Caco-2 (cell line): ENCODE results near the gene TNFRSF18. TPM values are rescaled to one million over a fixed set of nuclear protein-coding genes. Genes with fewer than 3 reads are reported as not detected.

Source experiments
- BruUV-seq: library from RNA; stranded (reverse); fragments of 400-500 nt; replicated peaks from 2 replicates; lab custom pipeline; 2021; lab: Mats Ljungman, UMichigan
- CTCF ChIA-PET: fragments of 300-600 bp; sonication (Branson Sonifier 250); formaldehyde crosslinking; loops from one replicate; lab custom pipeline; 2022; ENCODE audit warnings: antibody characterized with exemption; lab: Charles Lee
- POLR2A ChIA-PET: fragments of 300-600 bp; sonication (Branson Sonifier 250); formaldehyde crosslinking; loops from one replicate; lab custom pipeline; 2022; ENCODE audit warnings: antibody characterized with exemption; lab: Charles Lee
- DNase-seq, 2 experiments: peaks; one replicate each; pipeline versions ENCODE4 v3.0.0 to v3.0.0-alpha.2; 2020 to 2022
- H3K27me3 ChIP-seq: replicated peaks from 2 replicates; pipeline ENCODE4 v1.6.0; 2011; ENCODE audit warnings: low read length; ENCODE audit not compliant: control insufficient read depth, insufficient read depth
- H3K36me3 ChIP-seq: 2 replicates; pipeline ENCODE4 v1.5.1; 2011; ENCODE audit warnings: low read length; ENCODE audit not compliant: control insufficient read depth, insufficient read depth
- H3K4me1 ChIP-seq: fragments of 250-450 bp; sonication (Bioruptor Pico); 2 replicates; pipeline ENCODE4 v1.5.1; 2020; ENCODE audit warnings: mild to moderate bottlenecking
- H3K4me3 ChIP-seq: 2 replicates; pipeline ENCODE4 v1.5.1; 2011; ENCODE audit warnings: low read depth, mild to moderate bottlenecking, control low read depth, low read length
- H3K9me3 ChIP-seq: fragments of 250-450 bp; sonication (Bioruptor Pico); 2 replicates; pipeline ENCODE4 v1.5.1; 2020; ENCODE audit warnings: mild to moderate bottlenecking, moderate library complexity
- H3K27ac Mint-ChIP-seq: one replicate; pipeline ENCODE4 v1.8.0; 2022; ENCODE audit warnings: mixed read lengths; ENCODE audit not compliant: unreplicated experiment
- H3K27me3 Mint-ChIP-seq: one replicate; pipeline ENCODE4 v1.8.0; 2022; ENCODE audit warnings: mixed read lengths; ENCODE audit not compliant: insufficient read depth, unreplicated experiment
- H3K36me3 Mint-ChIP-seq: one replicate; pipeline ENCODE4 v1.8.0; 2022; ENCODE audit warnings: mild to moderate bottlenecking, mixed read lengths; ENCODE audit not compliant: insufficient read depth, unreplicated experiment
- H3K4me1 Mint-ChIP-seq: one replicate; pipeline ENCODE4 v1.8.0; 2022; ENCODE audit warnings: low read depth, mixed read lengths; ENCODE audit not compliant: unreplicated experiment
- H3K4me3 Mint-ChIP-seq: one replicate; pipeline ENCODE4 v1.8.0; 2022; ENCODE audit warnings: mild to moderate bottlenecking, moderate library complexity, mixed read lengths; ENCODE audit not compliant: unreplicated experiment
- H3K9me3 Mint-ChIP-seq: one replicate; pipeline ENCODE4 v1.8.0; 2022; ENCODE audit warnings: mixed read lengths; ENCODE audit not compliant: unreplicated experiment
- intact Hi-C: fragments of 100-400 bp; cut with micrococcal nuclease; formaldehyde crosslinking; loops from one replicate; pipeline ENCODE4 v1.10.0; 2022; ENCODE audit not compliant: unreplicated experiment
- total RNA-seq: library from RNA; stranded (reverse); gene quantifications from 2 replicates; pipeline ENCODE4 v1.2.3, GENCODE V29; 2022
- TF ChIP-seq, protein P1 (sequence below), 2 experiments: fragments of 200-600 bp in 1 of 2; IDR thresholded peaks; 1 replicate in 1 of 2; 2 replicates in 1 of 2; pipeline versions ENCODE4 v1.5.1 to v1.8.0; 2011 to 2022; ENCODE audit warnings: antibody characterized with exemption in 1 of 2, control low read depth in 1 of 2, inconsistent platforms in 1 of 2, low read depth in 1 of 2, low read length in 1 of 2, mild to moderate bottlenecking in 1 of 2, moderate library complexity in 1 of 2; ENCODE audit not compliant: insufficient read depth in 1 of 2, severe bottlenecking in 1 of 2, unreplicated experiment in 1 of 2

The TNFRSF18 gene
- total RNA-seq, 1 experiment from 2014 or later: not detected

DNA sequence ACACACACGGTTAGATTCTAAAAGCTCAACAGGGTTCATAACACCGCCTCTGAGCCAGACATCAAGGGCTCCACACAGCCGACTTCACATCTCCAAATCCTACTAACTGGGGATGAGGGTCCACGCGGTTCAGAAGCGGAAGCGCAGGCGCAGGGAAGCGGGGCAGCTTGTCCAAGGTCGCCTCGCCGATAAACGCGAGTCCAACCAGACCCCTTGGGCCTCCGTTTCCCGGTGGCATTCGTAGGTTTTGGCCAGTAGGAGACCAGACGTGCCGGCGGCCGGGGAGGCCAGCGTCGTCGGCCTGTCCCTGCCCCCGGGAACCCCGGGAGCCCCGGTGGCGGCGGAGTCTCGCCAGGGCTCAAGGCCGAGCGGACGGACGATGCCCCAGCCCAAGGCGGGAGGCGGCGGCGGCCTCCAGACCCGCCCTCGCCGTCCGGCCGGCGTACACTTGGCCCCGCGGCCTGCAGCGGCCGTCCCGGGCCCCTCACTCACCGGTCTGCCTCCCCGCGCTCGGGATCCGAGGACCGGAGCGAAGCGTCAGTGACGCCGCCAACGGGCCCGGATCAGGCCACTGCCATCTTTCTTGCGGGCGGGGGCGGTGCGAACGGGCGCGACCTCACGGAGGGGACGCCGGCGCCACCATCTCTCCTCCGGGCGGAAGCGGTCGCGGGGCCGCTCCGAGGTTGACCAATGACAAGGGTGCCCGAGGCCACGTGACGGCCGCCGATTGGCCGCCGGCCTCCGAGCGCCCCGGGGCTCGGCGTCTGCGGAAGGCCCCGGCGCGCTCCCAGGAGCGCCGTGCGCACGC, 25.2 kb upstream of the TNFRSF18 start, which contains the start of gene SDF4:
SDF4 (minus strand) TSS at position 602 of the 808 bp plus-strand sequence. CDS start 3,229 bp downstream, outside the sequence.
- H3K36me3 Mint-ChIP-seq: peaks cover 37% of the 10 kb centered on the region
- no TSS peak for BruUV-seq
- ChIA-PET POLR2A (interaction anchor here (0.5 to 0.9 kb wide), 5 partner anchors 30 to 106 kb away, joined by 3 to 7 read pairs (median 6); partner anchors contain the start of gene UBE2J2), CTCF (interaction anchor here (0.6 to 1.2 kb wide), 5 partner anchors 67 to 274 kb away, joined by 3 to 8 read pairs (median 3); no protein-coding TSS in a partner anchor)
- DNase-seq: peak; percentile 93 to 94
- TF ChIP-seq, protein P1, sequence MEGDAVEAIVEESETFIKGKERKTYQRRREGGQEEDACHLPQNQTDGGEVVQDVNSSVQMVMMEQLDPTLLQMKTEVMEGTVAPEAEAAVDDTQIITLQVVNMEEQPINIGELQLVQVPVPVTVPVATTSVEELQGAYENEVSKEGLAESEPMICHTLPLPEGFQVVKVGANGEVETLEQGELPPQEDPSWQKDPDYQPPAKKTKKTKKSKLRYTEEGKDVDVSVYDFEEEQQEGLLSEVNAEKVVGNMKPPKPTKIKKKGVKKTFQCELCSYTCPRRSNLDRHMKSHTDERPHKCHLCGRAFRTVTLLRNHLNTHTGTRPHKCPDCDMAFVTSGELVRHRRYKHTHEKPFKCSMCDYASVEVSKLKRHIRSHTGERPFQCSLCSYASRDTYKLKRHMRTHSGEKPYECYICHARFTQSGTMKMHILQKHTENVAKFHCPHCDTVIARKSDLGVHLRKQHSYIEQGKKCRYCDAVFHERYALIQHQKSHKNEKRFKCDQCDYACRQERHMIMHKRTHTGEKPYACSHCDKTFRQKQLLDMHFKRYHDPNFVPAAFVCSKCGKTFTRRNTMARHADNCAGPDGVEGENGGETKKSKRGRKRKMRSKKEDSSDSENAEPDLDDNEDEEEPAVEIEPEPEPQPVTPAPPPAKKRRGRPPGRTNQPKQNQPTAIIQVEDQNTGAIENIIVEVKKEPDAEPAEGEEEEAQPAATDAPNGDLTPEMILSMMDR (IDR thresholded peaks at IDR 0.05; ENCODE audit: insufficient read depth in 1 of 2, low read depth in 1 of 2, low read length in 1 of 2, severe bottlenecking in 1 of 2, unreplicated experiment in 1 of 2): no peak
- intact Hi-C loops: loop anchor here (2.0 kb wide), 2 partner anchors 69 to 109 kb away; no protein-coding TSS in a partner anchor
- peaks cover 6% of the 10 kb centered on the region for H3K4me1 Mint-ChIP-seq
- H3K4me3 Mint-ChIP-seq: peak within 1 kb of the TSS; percentile 85
- no peaks in the 10 kb centered on the region for H3K27me3 ChIP-seq
- peak within 1 kb of the TSS; percentile 70 for H3K4me3 ChIP-seq
- H3K9me3 ChIP-seq: no peaks in the 10 kb centered on the region
- H3K27me3 Mint-ChIP-seq: no peaks in the 10 kb centered on the region
- no peaks in the 10 kb centered on the region for H3K9me3 Mint-ChIP-seq
- H3K36me3 ChIP-seq: peaks cover 2% of the 10 kb centered on the region; the same call in 1 of the 2 replicates
- peaks cover 9% of the 10 kb centered on the region for H3K4me1 ChIP-seq
- H3K27ac Mint-ChIP-seq: peak within 1 kb of the TSS; percentile 83

DNA sequence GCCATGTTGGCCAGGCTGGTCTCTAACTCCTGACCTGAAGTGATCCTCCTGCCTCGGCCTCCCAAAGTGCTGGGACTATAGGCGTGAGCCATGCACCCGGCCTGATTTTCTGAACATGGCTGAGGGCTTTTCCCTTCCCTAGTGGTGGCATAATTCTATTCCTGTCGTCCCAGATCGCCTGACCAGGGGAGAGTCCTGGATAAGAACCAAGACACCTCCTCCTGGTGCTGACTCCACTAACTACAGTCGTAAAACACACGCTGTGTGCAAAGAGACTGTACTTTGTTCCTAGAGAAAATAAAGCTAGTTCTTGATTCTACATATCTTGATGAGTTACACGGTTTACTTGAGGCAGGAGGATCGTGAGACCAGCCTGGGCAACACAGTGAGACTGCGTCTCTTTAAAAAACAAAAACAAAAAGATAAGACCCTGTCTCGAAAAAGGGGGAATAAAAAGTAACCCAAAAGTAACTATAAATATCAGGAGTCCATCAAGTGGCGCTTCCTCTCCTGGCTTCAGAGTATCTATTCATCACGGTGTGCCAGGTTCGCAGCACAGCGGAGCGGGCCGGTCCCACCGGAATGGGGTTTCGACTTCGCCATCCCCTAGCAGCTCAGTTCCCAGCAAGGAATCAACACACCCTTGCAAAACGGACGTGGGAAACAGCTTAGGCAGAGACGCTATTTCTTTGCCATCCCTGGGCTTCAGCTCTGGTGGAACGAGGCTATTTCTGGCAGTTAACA, 24.4 kb upstream of the TNFRSF18 start:
- Histone ChIP-seq H3K4me1 (peaks cover 8% of the 10 kb centered on the region), H3K36me3 (peaks cover 2% of the 10 kb centered on the region; the same call in 1 of the 2 replicates), H3K4me3 (peak overlapping the region; percentile 70), H3K9me3 (no peaks in the 10 kb centered on the region), H3K27me3 (no peaks in the 10 kb centered on the region)
- ChIA-PET POLR2A (interaction anchor here (0.5 to 0.9 kb wide), 4 partner anchors 43 to 106 kb away, joined by 4 to 7 read pairs (median 6); partner anchors contain the start of gene UBE2J2), CTCF (interaction anchor here (0.6 to 1.2 kb wide), 5 partner anchors 66 to 275 kb away, joined by 3 to 8 read pairs (median 3); no protein-coding TSS in a partner anchor)
- Mint-ChIP-seq H3K4me1 (peaks cover 6% of the 10 kb centered on the region), H3K27me3 (no peaks in the 10 kb centered on the region), H3K36me3 (peaks cover 39% of the 10 kb centered on the region), H3K27ac (peak overlapping the region; percentile 83), H3K4me3 (peak overlapping the region; percentile 85), H3K9me3 (no peaks in the 10 kb centered on the region)
- TF ChIP-seq, protein P1 (IDR thresholded peaks at IDR 0.05; ENCODE audit: insufficient read depth in 1 of 2, low read depth in 1 of 2, low read length in 1 of 2, severe bottlenecking in 1 of 2, unreplicated experiment in 1 of 2): peak in 1 of 2 experiments; percentile 42
- intact Hi-C loops: loop anchor here (2.0 kb wide), 2 partner anchors 68 to 108 kb away; no protein-coding TSS in a partner anchor
- BruUV-seq: TSS peak; percentile 86
- peak in 1 of 2 experiments; percentile 46 for DNase-seq
